Measurements from ENCODE around the gene MRGPRX3.
"Not testable (repeated sequence)": the region's sequence is repeated elsewhere in the genome, so short reads cannot be mapped to it uniquely, and the experiment has no call there.

MRGPRX3 gene

DNA sequence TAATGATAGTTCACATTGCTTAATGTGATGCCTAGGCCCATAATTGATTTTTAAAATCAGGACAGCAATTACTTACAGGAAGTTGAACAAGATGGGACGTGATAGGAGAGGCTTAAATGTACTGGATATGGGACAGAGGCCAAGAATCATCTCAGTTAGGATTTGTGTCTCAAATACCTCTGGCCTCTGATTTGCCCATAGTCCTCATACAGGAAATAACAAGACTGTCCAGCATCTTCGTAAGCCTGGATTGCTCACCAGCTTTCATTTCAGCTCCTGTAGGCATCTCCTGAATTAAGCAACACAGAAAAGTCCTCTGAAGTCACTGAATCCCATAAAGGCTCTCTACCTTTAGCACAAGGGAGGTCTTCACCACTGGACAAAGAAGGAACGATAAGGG is at the start of gene MRGPRX3:
Gene MRGPRX3 (plus strand): TSS at position 231 of the 400 bp plus-strand sequence. CDS start 4,632 bp downstream, outside the sequence.
- DNase-seq = no peak

DNA sequence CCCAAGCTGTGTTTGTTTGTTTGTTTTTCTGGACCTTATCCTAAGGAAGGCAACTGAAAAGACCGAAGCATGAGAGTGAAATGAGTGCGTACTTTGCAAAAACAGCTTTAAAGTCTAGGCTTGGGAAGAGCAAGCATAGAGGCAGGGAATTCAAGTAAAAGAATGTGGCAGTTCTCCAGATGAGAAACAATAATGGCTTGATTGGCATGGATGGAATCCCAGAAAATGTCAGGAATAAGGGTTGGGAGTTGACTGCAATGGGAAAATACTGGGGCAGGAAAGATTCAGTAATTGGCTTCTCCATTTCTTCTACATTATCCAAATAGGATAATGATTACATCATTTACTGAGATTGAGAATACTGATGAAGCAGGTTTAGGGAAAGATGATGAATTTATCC is 44.0 kb upstream of the MRGPRX3 start:
- DNase-seq = no peak

DNA sequence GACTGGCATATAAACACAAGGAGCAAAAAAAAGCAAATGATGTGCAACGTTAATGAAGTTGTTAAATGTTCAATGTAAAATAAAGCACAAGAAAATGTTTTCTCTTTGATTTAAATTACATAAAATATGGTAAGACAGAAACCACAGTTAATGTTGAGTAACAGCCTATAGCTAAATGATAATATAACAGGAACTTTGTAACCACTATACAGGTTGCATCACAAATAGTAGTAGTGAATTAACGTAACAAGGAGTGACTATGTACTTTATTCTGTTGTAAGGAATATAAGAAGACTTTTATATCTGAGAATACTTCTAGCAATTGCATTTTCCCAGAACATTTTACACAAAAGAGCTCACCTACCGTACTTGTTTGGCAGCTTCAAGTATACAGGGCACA is 43.4 kb upstream of the MRGPRX3 start:
- no peak for DNase-seq

DNA sequence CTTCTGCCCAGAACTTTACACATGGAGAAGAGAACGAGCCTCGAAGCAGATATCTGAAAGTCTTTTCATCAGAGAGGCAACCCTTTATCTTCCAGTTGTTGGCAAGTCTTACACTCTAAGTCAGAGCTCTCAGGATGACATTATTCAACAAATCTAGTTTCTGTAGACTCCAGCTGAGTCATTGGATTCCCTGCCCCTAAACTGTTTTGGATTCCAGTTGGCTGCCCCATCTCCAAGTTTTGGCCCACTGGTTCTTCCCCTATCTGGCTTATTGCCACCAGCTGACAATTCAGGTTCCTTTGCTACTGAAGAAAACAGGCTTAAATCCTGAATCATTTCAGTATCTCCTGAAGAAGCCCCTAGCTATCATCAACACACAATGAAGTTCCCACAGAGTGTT is 40.6 kb upstream of the MRGPRX3 start:
- no peak for DNase-seq

DNA sequence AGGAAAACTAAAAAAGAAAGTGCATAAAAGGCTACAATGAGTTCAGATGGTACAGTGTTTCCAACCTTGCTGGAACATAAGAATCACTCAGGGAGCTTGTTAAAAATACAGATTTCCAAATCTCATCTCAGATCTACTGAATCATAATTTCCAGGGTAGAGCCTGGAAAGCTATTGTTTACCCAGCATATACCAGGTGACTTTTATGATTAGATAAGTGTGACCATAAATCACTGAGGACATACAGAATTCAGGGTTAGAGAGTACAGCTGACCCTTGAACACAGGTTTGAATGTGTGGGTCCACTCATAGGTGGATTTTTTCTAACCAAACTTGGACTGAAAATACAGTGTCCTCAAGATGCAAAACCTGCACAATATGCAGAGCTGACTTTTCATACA is 38.4 kb upstream of the MRGPRX3 start:
- DNase-seq = no peak

DNA sequence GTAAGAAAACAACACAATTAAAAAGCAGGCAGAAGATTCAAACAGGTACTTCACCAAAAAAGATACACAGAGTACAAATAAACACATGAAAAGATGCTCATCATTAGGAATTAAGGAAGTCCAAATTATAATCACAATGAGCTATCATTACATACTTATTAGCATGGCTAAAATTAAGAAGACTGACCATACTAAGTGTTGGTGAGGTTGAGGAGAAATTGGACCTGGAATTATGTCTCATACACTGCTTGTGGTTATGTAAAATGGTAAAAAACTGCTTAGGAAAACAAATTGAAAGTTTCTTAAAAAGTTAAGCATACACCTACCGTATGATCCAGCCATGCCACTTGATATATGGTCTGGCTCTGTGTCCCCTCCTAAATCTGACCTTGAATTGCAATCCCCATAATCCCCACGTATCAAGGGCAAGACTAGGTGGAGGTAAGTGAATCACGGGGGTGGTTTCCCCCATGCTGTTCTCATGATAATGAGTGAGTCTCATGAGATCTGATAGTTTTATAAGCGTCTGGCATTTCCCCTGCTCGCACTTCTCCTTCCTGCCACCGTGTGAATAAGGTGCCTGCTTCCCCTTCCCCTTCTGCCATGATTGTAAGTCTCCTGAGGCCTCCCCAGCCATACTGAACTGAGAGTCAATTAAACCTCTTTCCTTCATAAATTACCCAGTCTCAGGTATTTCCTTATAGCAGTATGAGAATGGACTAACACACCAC is 31.3 kb upstream of the MRGPRX3 start:
- no peak for DNase-seq

DNA sequence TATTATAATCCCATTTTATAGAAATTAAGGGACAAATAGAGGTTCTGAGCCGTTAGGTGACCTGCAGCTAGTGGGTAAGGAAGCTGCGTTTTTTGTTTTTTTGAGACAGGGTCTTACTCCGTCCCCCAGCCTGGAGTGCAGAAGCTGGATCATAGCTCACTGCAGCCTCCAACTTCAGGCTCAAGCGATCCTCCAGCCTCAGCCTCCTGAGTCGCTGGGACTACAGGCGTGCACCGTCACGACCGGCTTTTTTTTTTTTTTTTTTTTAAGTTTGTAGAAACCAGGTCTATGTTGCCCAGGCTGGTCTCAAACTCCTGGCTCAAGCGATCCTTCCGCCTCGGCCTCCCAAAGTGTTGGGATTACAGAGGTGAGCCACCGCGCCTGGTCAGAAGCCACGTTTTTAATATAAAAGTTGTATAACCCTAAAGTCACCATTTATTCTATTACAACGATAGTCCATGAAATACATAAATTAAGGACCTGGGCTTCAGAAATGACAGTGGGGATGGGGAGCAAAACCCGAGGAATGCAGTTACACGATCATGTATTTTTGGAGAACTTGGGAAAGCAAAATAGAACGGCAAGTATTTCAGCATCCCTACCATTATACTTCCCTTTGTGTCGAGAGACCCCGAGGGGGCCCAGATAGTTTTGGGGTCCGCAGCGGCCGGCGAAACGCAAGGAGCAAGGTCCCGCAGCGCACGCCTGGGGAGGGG is 27.1 kb upstream of the MRGPRX3 start:
- no peak for DNase-seq

DNA sequence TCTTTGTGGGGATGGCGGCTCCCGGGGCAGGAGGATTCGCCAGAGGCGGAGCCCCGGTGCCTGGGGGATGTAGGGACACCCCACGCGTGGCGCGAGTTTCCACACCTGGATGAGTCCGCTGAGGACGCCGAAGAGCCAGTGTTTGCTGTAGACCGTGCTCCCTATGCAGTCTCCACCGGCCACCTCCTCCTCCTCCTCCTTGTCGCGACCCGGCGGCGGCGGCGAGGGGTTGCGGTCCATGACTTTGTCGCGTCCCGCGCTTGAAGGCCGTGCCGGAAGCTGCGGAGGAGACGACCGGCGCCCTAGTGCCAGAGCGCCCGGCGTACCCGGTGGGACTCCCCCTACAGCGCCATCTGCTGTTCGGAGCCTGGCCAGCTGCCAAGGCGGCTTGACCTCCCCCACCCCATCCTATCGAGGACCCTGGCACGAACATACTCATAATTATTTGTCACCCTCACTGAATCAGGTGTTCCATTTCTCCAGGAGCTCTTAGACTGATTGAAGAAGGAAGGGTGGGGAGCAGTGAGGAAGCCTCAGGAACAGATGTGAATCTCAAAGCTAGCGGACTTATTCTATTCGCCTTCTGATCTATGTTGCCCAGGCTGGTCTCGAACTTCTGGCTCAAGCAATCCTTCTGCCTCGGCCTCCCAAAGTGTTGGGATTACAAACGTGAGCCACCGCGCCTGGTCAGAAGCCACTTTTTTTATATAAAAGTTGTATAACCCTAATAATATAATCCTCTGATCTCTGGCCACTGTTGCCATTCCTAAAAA is 26.4 kb upstream of the MRGPRX3 start, which contains the start of gene SAAL1:
Gene SAAL1 (minus strand): TSS at position 281 of the 773 bp plus-strand sequence. CDS start 41 bp downstream, at position 240.
- peak; percentile 64 for DNase-seq

DNA sequence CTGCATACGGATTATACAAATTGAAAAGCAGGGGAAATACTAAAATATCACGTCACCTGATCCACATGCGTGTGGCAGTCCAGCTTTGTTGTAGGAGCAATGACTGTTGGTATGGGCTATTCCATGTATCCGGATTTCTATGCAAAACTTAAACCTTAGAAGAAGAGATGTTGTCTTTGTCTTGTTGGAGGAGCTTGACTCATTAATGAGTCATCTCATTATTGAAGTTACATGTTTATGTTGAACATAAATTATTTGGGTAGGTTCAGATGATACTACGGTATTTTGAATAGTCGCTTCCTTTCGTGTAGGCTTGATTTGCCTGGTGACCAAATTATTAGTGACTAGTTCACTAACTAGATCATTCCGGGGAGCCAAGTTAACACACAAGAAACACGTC is 25.7 kb upstream of the MRGPRX3 start:
- DNase-seq = no peak

DNA sequence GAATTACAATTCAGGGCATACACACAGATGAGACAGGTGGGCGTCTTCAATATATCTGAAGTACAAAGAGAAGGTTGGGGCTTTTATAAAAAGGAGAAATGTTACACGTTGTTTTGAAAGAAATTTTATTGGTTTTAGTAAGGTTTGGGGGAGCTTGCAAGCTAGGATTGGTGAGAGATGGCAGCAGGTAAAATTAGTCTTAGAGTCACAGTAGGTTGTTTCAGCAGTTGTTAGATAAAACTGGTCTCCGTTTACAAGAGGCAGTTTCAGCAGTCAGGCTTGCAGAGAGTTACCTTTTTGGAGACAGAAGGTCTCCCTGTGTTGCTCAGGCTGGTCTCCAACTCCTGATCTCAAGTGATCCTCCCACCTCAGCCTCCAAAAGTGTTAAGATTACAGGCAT is 24.1 kb upstream of the MRGPRX3 start:
- DNase-seq = no peak

DNA sequence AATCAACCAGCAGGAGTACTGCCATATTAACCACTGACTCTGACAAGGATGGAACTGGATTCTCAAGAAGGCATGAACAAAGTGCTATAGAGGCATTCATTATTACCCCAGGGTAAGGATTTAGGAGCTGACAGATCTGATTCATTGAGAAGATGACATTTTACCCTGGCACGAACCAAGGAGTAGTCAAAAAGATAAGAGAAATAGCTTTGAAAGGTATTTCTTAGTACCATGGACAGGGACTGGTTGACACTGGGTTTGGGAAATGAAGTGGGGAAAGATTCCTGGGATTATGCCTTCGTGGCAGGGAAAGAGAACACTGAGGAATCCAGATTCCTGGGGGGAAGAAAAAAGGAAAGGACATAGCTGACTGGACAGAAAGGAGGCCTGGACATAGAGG is 21.4 kb upstream of the MRGPRX3 start:
- no peak for DNase-seq

DNA sequence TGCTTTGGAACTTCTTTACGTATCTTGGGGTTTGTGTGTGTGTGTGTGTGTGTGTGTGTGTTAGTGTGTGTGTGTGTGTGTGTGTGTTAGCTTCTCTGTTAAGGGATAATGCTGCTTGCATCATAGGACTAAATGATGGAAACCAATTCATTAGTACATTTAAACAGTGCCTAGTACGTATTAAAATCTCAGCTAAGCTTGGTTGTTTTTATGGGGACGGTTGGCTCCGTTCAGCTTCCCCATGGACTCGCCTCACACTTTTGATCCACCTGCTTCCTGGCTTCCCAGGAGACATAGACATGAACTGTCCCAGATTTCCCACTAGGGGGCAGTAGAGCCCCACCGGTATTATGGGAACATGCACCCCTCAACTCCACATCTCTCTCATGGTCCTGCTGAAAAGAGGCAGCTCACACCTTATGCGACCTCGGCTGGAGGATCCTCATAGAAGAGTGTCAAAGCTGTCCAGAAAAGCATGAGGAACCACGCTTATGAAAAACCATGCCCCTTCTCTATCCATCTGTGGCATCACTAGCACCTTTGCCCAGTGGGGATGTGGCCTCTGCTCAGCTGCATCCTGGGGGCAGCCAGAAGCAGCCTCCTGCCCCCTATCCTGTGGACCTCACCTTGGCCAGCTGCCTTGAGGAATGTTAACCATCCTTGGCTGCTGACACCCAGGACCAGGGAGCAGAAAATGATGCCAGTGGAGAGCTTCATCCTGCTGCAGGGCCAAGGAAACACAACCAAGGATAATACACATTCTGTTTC is 16.8 kb upstream of the MRGPRX3 start:
- DNase-seq = no peak

DNA sequence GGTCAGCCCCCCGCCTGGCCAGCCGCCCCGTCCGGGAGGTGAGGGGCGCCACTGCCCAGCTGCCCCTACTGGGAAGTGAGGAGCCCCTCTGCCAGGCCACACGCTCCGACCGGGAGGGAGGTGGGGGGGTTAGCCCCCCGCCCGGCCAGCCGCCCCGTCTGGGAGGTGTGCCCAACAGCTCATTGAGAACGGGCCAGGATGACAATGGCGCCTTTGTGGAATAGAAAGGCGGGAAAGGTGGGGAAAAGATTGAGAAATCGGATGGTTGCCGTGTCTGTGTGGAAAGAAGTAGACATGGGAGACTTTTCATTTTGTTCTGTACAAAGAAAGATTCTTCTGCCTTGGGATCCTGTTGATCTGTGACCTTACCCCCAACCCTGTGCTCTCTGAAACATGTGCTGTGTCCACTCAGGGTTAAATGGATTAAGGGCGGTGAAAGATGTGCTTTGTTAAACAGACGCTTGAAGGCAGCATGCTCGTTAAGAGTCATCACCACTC is 11.0 kb upstream of the MRGPRX3 start:
- not testable (repeated sequence) for DNase-seq

DNA sequence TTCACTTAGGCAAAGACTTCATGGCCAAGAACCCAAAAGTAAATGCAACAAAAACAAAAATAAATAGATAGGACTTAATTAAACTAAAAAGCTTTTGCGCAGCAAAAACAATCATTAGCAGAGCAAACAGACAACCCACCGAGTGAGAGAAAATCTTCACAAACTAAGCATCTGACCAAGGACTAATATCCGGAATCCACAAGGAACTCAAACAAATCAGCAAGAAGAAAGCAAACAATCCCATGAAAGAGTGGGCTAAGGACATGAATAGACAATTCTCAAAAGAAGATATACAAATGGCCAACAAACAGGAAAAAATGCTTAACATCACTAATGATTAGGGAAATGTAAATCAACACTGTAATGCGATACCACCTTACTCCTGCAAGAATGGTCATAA is 1.3 kb upstream of the MRGPRX3 start:
- DNase-seq = not testable (repeated sequence)

DNA sequence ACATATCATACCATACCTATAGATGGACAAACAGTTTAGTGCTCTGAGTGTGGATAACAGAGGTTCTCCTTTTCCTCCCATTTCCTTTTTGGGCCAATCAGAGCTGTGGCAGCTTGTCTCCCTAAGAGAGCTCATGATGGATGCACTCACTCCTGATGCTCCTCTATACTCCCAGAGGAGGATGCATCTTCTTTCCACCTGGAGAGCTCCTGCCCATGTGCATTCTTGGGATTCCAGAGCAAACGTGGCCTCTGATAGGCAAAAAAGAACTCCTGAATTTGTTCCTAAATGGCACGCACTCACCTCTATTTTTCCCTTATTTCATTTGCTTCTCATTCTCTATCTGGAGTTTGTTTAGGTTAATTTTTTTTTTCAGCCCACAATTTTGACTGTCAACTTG is 2.9 kb downstream of the MRGPRX3 start:
- no peak for DNase-seq

DNA sequence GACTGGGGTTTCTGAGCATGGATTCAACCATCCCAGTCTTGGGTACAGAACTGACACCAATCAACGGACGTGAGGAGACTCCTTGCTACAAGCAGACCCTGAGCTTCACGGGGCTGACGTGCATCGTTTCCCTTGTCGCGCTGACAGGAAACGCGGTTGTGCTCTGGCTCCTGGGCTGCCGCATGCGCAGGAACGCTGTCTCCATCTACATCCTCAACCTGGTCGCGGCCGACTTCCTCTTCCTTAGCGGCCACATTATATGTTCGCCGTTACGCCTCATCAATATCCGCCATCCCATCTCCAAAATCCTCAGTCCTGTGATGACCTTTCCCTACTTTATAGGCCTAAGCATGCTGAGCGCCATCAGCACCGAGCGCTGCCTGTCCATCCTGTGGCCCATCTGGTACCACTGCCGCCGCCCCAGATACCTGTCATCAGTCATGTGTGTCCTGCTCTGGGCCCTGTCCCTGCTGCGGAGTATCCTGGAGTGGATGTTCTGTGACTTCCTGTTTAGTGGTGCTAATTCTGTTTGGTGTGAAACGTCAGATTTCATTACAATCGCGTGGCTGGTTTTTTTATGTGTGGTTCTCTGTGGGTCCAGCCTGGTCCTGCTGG is 4.9 kb downstream of the MRGPRX3 start:
- DNase-seq = no peak

DNA sequence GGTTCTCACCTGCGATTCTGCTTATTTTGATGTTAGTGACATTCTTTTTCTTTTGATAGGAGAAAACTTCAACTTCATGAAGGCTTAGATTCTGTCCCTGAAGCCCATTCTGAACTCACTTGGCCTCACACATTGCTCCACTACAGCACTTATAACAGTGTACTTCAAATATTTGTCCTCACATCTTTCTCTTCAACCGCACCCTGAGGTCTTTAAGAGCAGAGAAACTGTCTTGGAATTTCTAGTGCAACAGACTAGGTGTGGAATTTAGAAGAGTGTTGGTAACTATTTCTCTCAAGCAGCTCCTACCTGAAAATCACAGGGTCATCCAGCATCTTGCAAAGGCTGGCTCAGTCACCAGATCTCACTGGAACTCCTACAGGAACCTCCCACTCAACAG is 7.8 kb downstream of the MRGPRX3 start:
- DNase-seq = no peak

DNA sequence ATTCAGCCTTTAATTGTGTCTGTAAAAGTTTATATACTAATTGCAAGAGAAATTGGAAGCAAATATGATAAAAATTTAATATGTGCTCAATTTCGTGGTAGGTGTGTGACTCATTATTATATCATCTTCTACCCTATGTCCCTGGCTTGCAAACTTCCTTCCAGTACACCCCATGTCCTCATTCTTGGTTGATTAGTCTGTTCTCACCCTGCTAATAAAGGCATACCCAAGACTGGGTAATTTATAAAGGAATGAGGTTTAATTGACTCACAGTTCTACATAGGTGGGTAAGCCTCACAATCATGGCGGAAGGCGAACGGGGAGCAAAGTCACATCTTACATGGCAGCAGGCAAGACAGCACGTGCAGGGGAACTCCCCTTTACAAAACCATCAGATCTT is 11.9 kb downstream of the MRGPRX3 start:
- DNase-seq = no peak

DNA sequence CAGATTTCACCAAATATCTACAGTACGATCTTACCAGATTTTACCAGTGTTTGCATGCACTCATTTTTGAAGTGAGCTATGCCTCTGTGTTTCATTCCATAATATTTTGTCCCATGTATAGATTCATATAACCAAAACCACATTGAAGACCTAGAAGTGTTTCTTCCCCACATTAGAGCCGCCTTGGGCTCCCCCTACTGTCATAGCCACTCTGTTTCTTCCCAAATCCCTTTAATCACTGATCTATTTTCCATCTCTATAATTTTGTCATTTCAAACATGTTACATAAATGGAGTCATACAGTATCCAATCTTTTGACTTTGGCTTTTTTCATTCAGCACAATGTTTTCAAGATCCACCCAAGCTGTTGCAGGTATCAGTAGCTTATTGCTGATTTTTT is 12.7 kb downstream of the MRGPRX3 start:
- DNase-seq = no peak

DNA sequence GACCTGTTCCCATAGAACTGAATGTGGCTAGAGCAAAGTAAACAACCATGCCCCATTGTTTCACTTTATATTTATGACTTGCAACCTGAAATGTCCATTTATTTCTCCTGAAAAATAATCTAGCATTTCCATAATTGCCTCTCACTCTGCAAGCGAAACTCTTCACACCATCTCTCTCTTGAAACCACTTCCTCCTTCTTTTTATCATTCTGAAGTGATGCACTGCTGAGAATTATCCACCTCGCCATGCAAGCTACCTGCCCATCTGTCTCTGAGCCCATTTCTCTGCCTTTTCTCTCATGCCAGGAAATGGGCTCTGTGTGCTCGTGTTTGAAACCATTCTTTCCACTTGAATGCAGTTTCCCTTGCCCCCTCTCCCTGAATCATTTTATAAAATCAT is 13.5 kb downstream of the MRGPRX3 start:
- no peak for DNase-seq

DNA sequence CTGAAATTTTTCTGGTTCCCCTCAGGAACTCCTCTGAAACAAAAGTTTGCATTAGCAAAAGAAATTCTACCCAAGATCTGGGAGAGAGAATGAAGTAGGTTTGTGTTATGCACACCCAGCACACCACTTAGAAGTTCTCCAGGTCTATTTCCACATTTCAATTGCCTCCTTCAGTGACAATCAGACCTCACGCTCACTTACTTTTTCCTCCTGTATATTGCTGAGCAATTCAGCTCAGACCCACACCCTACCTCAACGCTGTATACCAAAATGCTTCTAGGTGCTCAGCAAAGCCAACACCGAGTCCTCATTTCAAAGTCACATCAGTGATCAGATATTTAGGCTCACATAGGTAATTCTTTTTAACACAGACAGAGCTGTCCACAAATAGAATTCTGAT is 19.2 kb downstream of the MRGPRX3 start:
- DNase-seq = no peak

DNA sequence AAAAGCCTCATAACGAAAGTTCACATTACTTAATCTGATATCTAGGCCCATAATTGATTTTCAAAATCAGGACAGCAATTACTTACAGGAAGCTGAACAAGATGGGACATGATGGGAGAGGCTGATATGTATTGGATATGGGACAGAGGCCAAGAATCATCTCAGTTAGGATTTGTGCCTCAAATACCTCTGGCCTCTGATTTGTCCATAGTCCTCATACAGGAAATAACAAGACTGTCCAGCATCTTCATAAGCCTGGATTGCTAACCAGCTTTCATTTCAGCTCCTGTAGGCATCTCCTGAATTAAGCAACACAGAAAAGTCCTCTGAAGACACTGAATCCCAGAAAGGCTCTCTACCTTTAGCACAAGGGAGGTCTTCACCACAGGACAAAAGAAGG is 36.0 kb downstream of the MRGPRX3 start:
- no peak for DNase-seq

All from NCI-H446 treated with DMSO at 0.1 percent for 48 hours (cell line).